ENCODE measurements around the gene PLAC8. TPM values are rescaled to one million over a fixed set of nuclear protein-coding genes. Genes with fewer than 3 reads are reported as not detected.
"Not testable (repeated sequence)": the region's sequence is repeated elsewhere in the genome, so short reads cannot be mapped to it uniquely, and the experiment has no call there.

PLAC8 gene
- total RNA-seq, 2 donors from 2014 or later = 3.8 to 4.6 TPM

GRCh38 chr4:83113429-83113786 is 1.1 kb downstream of the PLAC8 start:
- no peak for DNase-seq (ENCODE audit: low spot score)
- intact Hi-C loops (cut with DNase I) = no loop called here

DNA sequence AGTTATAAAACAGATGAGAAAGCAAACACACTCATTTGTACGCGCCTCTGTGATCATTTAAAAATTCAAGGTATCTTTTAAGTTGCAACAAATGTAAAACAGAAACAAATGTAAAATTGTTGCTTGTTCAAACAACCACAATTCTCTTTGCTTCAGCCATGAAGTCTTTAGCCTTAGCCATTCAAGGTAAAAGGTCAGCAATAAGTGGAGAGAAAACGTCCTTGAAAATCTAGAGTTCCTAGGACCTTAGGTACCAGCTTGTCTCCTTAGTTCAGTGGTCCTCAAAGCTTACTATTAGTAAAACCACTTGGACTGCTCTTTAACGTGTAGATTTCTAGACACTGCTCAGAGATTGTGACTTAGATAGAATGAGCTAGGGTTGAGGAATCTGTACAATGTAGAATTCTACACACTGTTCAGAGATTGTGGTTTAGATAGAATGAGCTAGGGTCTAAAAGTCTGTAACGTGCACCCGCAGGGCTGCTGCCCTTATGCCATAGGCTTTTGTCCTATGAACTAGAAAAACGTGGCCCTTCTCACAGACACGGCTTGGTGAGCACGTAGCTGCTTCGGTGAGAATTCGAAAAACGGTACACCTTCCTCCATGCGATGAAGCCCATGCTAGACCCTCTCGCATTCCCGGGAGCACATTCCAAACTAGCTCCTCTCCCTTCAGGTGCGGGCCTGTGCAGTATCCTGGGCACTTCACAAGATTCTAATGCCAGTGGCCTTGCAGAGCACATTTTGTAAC is 1.7 kb downstream of the PLAC8 start:
- intact Hi-C loops (cut with DNase I) = no loop called here
- DNase-seq (ENCODE audit: low spot score) = no peak

DNA sequence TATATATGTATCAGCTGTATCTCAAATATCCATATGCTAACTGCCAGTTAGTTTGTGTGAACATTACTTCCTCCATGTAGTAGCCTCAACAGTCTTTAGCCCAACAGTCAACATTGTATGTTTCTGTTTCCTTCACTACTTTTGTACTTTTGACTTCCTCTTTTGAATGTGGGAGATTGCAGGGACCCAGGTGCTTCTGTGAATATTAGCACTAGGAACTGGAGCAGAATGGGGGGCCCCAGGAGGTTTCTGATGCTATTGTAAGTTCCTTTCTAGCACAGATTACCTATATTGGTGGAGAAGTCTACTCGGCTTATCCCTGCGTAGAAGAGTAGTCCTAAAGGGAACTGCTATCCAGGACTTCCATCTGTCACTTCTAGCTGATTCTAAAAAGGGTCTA is 2.3 kb downstream of the PLAC8 start:
- intact Hi-C loops (cut with DNase I) = no loop called here
- DNase-seq (ENCODE audit: low spot score) = no peak

GRCh38 chr4:83111751-83112141 is 2.8 kb downstream of the PLAC8 start:
- DNase-seq (ENCODE audit: low spot score); intact Hi-C loops (cut with DNase I): not testable (repeated sequence)

- intact Hi-C loops (cut with DNase I) = no loop called here
- DNase-seq (ENCODE audit: low spot score) = no peak
Observed at GRCh38 chr4:83110970-83111750, 3.4 kb downstream of the PLAC8 start.

- DNase-seq (ENCODE audit: low spot score) = peak; percentile 93
- intact Hi-C loops (cut with DNase I) = no loop called here
Observed at GRCh38 chr4:83110223-83110945, 4.1 kb downstream of the PLAC8 start.

DNA sequence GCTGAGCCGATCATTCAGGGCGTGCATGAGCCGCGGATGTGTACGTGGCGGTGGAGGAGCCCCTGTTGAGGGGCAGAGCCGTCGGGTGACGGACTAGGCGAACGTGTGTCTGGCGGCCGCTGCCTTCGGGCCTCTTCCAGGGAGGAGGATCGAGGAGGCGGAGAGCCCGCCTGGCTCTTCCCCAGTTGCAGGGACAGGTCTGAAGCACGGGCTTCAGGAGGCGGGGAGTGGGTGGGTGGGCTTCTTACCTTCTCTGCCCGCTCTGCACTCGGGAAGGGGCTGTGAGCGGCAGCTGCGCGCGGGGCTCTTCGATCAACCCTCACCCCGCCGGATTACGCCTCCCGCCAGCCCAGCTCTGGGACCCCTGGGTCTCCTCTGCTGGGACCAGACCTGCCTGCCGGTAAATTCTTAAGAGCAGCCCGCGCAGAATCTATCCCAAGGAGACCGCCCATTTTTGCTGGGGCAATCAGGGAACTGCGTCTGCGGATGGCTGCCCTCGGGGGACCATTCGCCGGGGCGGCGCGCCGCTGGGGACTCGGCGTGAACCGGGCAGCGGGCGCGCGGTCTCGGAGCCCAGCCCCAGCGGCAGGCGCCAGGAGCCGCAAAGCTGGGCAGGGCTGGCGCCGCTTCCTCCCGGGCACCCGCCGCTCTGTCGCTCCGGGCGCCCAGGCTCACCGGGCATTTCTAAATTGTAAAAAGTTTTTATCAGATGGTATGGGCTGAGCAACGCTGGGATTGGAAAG is 4.9 kb downstream of the PLAC8 start:
- DNase-seq (ENCODE audit: low spot score) = no peak
- intact Hi-C loops (cut with DNase I) = no loop called here

DNA sequence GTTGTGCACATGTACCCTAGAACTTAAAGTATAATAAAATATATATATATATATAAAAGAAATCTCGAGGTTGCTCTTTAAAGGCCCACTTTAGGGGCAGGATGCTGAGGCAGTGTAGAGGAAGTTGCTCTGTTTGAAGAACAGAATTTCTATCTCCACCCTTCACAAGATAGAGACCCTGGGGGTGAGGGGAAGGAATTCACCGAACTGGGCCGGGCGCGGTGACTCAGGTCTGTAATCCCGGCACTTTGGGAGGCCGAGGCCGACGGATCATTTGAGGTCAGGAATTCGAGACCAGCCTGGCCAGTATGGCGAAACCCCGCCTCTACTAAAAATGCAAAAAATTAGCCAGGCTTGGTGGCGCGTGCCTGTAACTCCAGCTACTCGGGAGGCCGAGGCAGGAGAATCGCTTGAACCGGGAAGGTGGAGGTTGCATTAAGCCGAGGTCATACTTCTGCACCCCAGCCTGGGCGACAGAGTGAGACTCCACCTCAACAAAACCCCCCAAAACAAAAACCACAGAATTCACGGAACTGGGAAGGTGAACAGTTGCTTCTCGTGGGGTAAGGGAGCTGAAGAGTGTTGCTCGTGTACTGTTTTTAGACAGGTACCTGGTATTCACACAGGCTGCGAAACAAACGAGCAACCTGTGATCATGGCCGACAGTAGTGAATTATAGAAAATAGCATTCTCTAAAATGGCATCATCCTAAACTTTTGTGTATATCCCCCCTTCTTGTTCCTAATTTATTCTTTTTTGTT is 6.2 kb downstream of the PLAC8 start:
- intact Hi-C loops (cut with DNase I) = no loop called here
- no peak for DNase-seq (ENCODE audit: low spot score)

DNA sequence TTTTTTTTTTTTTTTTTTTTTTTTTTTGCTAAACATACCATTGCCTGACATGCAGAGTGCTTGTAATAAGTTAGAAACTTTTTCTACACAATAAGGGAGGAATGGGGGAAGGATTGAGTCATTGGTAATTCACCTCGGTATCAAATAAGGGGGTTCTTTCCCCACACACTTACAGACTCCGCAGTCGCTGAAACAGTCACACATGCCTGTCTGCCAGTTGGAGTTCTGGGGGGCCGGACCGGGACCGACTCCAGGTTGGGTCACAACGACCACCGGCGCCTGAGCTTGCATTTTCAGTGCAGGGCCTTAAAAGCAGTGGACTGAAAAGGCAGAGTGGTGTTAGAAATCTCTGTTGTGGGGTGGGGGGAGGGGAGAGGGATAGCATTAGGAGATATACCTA is 6.9 kb downstream of the PLAC8 start:
- intact Hi-C loops (cut with DNase I) = no loop called here
- DNase-seq (ENCODE audit: low spot score) = no peak

- intact Hi-C loops (cut with DNase I) = no loop called here
- no peak for DNase-seq (ENCODE audit: low spot score)
Observed at GRCh38 chr4:83104991-83105390, 9.5 kb downstream of the PLAC8 start.

DNA sequence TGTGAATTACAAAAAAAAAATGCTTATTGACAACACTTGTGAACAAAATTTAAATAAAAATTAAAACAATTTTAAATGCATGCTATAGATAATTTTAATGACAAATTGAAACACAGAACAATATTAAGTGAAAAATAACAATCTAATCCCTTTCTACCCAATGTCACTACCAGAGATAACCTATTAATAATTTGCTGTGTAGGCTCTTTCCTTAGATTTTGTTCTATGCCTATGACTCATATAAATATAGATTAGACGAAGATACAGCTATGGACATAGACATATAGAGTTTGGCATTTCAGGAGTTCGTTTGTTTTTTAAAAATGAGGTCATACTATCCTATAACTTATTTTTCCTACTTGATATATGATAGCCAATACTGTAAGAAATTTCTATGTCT is 18.1 kb downstream of the PLAC8 start:
- intact Hi-C loops (cut with DNase I) = no loop called here
- no peak for DNase-seq (ENCODE audit: low spot score)

DNA sequence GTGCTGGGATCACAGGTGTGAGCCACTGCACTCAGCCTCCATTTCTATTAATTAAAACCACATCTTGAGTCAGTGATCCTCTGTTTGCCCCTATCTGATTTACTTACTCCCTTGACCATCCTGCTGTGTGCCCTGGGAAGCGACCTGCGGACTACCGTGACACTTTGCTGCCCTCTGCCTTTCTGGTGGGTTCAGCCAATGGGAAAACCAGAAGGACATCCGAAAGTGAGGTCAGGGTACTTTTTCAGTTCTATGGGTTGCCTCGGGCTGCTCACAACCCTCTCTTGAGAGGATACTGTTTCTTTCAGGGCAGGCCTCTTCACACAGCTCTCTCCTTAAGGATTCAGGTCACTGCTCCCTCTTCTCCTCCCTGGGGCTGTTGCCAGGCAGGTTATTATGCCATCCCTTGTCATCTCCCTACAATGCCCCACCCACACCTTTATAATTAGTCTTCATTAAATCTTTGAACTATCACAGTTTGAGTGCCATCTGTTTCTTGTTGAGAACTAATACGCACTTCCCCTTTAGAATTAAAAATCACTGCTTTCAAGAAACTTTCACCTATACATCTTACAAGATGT is 21.4 kb downstream of the PLAC8 start:
- intact Hi-C loops (cut with DNase I) = no loop called here
- DNase-seq (ENCODE audit: low spot score) = no peak

DNA sequence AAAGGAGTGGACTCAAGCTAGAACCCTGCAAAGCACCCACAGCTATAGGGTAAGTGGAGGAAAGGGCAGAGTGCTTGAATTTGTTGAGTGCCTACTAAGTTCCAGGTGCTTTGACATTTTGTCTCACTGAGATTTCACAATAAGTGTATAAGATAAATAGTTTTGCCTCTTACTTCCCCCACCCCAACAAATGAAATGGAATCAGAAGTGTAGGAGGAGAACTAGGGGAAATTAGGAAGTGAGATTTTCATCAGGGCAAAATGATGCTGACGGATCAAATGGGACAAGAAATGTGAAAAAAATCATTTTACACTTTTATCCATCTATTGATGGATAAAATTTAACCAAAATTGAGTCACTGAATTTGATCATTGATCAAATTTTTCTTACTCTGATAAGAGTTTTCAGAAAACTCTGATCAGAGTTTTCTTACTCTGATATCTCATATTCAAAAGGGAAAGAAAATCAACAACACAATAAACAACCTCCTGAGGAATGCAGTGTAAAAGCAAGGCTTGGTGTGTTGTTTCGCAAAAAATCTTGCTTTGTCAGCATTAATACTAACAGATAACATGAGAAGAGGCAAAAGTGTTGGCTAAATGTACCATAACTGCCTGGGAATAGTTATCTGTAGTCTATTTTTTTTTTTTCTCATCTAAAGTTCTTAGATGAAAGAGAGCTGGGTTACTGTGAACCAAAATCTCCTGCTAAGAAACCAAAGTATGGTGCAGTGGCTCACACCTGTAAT is 24.9 kb downstream of the PLAC8 start:
- no peak for DNase-seq (ENCODE audit: low spot score)
- intact Hi-C loops (cut with DNase I) = no loop called here

DNA sequence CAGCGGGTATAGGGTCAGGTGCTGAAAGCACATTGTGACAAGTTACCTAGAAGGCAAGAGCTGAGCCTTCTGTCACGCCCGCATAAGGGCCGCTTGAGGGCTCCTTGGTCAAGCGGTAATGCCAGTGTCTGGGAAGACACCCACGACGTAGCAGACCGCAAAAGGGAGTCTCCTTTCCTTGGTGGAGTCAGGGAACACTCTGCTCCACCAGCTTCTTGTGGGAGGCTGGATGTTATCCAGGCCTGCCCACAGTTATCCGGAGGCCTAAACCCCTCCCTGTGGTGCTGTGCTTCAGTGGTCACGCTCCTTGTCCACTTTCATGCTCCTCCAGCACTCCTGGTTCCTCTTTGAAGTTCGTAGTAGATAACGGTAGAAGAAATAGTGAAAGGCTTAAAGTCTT is 29.6 kb downstream of the PLAC8 start:
- intact Hi-C loops (cut with DNase I); DNase-seq (ENCODE audit: low spot score): not testable (repeated sequence)

DNA sequence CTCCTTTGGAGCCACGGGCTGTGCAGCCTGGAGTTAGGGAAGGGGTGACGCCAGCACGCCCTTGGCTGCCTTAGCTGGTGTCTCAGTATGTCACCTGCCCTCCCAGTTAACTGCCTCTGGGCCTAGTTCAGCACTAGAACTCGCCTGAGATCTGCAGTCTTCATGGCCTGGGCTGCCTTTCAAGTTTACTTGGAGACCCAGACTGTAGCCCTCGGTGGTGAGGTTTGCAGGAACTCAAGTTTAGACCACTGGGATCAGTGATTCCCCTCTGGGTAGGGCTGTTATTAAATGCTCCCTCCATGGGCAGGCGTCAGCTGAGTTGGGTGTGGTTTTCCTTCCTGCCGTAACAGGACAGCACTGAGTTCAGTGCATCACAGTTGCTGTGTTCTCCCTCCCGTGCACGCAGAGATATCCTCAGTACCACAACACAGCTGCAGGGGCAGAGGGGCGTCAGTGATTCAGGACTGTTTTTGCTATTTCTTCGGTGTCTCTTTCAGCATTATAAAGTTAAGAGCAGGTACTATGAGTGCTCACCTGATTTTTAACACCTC is 30.5 kb downstream of the PLAC8 start:
- intact Hi-C loops (cut with DNase I) = no loop called here
- no peak for DNase-seq (ENCODE audit: low spot score)

DNA sequence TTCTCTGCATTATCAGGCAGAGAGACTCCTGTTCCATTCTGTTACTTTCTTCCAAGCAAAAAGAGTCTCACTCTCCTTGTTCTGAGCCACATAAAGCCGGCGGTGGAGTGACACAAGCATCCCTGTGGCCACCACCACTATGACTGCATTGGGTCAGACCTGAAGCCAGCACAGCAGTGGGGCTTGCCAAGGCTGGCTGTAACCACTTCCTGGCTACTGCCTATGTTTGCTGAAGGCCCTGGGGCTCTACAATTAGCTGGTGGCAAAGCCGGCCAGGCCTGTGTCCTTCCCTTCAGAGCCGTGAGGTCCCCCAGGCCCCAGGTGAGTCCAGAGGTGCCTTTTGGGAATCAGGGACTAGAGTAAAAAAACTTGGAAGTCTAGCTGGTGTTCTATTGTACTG is 31.8 kb downstream of the PLAC8 start:
- intact Hi-C loops (cut with DNase I) = no loop called here
- no peak for DNase-seq (ENCODE audit: low spot score)

- no peak for DNase-seq (ENCODE audit: low spot score)
- intact Hi-C loops (cut with DNase I) = no loop called here
Observed at GRCh38 chr4:83080561-83080960, 34.0 kb downstream of the PLAC8 start.
